ENCODE data around the gene DOLPP1.
A peak's percentile ranks its signal among the peaks of the same experiment; 100 is the strongest.

The DOLPP1 gene

GRCh38 chr9:129139993-129140396 lies 59.1 kb downstream of the DOLPP1 start (continued):
- TF ChIP-seq, protein P1, sequence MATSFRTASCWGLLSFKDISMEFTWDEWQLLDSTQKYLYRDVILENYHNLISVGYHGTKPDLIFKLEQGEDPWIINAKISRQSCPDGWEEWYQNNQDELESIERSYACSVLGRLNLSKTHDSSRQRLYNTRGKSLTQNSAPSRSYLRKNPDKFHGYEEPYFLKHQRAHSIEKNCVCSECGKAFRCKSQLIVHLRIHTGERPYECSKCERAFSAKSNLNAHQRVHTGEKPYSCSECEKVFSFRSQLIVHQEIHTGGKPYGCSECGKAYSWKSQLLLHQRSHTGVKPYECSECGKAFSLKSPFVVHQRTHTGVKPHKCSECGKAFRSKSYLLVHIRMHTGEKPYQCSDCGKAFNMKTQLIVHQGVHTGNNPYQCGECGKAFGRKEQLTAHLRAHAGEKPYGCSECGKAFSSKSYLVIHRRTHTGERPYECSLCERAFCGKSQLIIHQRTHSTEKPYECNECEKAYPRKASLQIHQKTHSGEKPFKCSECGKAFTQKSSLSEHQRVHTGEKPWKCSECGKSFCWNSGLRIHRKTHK (tag by site-specific recombination; IDR thresholded peaks at IDR 0.05), result no peak
- peak; percentile 75 for TF ChIP-seq PRDM6 (tag by site-specific recombination; IDR thresholded peaks at IDR 0.05)
- TF ChIP-seq ZNF121 (tag by site-specific recombination; IDR thresholded peaks at IDR 0.05), result no peak
- TF ChIP-seq ZNF311 (tag by site-specific recombination; IDR thresholded peaks at IDR 0.05; ENCODE audit: borderline replicate concordance), result no peak
- TF ChIP-seq ZNF843 (tag by site-specific recombination; IDR thresholded peaks at IDR 0.05), result peak; percentile 79
- TF ChIP-seq, protein P2, sequence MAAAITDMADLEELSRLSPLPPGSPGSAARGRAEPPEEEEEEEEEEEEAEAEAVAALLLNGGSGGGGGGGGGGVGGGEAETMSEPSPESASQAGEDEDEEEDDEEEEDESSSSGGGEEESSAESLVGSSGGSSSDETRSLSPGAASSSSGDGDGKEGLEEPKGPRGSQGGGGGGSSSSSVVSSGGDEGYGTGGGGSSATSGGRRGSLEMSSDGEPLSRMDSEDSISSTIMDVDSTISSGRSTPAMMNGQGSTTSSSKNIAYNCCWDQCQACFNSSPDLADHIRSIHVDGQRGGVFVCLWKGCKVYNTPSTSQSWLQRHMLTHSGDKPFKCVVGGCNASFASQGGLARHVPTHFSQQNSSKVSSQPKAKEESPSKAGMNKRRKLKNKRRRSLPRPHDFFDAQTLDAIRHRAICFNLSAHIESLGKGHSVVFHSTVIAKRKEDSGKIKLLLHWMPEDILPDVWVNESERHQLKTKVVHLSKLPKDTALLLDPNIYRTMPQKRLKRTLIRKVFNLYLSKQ (tag by site-specific recombination; IDR thresholded peaks at IDR 0.05; ENCODE audit: borderline replicate concordance), result no peak
- TF ChIP-seq, protein P3, sequence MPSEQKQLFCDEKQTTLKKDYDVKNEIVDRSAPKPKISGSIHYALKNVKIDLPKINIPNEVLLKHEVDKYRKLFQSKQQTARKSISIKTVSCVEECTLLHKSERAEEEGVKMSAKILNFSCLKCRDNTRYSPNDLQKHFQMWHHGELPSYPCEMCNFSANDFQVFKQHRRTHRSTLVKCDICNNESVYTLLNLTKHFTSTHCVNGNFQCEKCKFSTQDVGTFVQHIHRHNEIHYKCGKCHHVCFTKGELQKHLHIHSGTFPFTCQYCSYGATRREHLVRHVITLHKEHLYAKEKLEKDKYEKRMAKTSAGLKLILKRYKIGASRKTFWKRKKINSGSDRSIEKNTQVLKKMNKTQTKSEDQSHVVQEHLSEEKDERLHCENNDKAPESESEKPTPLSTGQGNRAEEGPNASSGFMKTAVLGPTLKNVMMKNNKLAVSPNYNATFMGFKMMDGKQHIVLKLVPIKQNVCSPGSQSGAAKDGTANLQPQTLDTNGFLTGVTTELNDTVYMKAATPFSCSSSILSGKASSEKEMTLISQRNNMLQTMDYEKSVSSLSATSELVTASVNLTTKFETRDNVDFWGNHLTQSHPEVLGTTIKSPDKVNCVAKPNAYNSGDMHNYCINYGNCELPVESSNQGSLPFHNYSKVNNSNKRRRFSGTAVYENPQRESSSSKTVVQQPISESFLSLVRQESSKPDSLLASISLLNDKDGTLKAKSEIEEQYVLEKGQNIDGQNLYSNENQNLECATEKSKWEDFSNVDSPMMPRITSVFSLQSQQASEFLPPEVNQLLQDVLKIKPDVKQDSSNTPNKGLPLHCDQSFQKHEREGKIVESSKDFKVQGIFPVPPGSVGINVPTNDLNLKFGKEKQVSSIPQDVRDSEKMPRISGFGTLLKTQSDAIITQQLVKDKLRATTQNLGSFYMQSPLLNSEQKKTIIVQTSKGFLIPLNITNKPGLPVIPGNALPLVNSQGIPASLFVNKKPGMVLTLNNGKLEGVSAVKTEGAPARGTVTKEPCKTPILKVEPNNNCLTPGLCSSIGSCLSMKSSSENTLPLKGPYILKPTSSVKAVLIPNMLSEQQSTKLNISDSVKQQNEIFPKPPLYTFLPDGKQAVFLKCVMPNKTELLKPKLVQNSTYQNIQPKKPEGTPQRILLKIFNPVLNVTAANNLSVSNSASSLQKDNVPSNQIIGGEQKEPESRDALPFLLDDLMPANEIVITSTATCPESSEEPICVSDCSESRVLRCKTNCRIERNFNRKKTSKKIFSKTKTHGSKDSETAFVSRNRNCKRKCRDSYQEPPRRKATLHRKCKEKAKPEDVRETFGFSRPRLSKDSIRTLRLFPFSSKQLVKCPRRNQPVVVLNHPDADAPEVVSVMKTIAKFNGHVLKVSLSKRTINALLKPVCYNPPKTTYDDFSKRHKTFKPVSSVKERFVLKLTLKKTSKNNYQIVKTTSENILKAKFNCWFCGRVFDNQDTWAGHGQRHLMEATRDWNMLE (tag by site-specific recombination; conservative IDR thresholded peaks at IDR 0.05; ENCODE audit: low read depth), result 0 out of 2 replicates have a peak, but pooled peaks have one; percentile 30
- TF ChIP-seq ZNF132 (tag by site-specific recombination; IDR thresholded peaks at IDR 0.05; ENCODE audit: borderline replicate concordance), result no peak
- peak; percentile 88 for TF ChIP-seq ZXDB (tag by site-specific recombination; IDR thresholded peaks at IDR 0.05)
- TF ChIP-seq ZNF37A (tag by site-specific recombination; IDR thresholded peaks at IDR 0.05), result no peak
- peak; percentile 75; the same call in 1 of the 2 replicates for TF ChIP-seq GFI1B (tag by site-specific recombination; IDR thresholded peaks at IDR 0.05)
- TF ChIP-seq ZNF600 (tag by site-specific recombination; IDR thresholded peaks at IDR 0.05), result 0 out of 2 replicates have a peak, but pooled peaks have one; percentile 40
- no peak for TF ChIP-seq ZNF529 (tag by site-specific recombination; IDR thresholded peaks at IDR 0.05; ENCODE audit: insufficient replicate concordance)
- TF ChIP-seq ZNF514 (tag by site-specific recombination; IDR thresholded peaks at IDR 0.05), result no peak
- no peak for TF ChIP-seq ZNF473 (tag by site-specific recombination; IDR thresholded peaks at IDR 0.05)
- 0 out of 2 replicates have a peak, but pooled peaks have one; percentile 25 for TF ChIP-seq ZNF324 (tag by site-specific recombination; IDR thresholded peaks at IDR 0.05)
- peak; percentile 16; the same call in 1 of the 2 replicates for TF ChIP-seq ZBTB6 (tag by site-specific recombination; IDR thresholded peaks at IDR 0.05)
- TF ChIP-seq KLF7 (tag by site-specific recombination; IDR thresholded peaks at IDR 0.05; ENCODE audit: borderline replicate concordance), result peak; percentile 84; the same call in 1 of the 2 replicates
- peak; percentile 76; the same call in 1 of the 2 replicates for TF ChIP-seq KLF16 (tag by site-specific recombination; IDR thresholded peaks at IDR 0.05)
- peak; percentile 26; the same call in 1 of the 2 replicates for TF ChIP-seq ZNF654 (tag by site-specific recombination; IDR thresholded peaks at IDR 0.05; ENCODE audit: low read depth)
- no peak for TF ChIP-seq ZFP3 (tag by site-specific recombination; IDR thresholded peaks at IDR 0.05; ENCODE audit: low read depth)
- TF ChIP-seq, protein P4, sequence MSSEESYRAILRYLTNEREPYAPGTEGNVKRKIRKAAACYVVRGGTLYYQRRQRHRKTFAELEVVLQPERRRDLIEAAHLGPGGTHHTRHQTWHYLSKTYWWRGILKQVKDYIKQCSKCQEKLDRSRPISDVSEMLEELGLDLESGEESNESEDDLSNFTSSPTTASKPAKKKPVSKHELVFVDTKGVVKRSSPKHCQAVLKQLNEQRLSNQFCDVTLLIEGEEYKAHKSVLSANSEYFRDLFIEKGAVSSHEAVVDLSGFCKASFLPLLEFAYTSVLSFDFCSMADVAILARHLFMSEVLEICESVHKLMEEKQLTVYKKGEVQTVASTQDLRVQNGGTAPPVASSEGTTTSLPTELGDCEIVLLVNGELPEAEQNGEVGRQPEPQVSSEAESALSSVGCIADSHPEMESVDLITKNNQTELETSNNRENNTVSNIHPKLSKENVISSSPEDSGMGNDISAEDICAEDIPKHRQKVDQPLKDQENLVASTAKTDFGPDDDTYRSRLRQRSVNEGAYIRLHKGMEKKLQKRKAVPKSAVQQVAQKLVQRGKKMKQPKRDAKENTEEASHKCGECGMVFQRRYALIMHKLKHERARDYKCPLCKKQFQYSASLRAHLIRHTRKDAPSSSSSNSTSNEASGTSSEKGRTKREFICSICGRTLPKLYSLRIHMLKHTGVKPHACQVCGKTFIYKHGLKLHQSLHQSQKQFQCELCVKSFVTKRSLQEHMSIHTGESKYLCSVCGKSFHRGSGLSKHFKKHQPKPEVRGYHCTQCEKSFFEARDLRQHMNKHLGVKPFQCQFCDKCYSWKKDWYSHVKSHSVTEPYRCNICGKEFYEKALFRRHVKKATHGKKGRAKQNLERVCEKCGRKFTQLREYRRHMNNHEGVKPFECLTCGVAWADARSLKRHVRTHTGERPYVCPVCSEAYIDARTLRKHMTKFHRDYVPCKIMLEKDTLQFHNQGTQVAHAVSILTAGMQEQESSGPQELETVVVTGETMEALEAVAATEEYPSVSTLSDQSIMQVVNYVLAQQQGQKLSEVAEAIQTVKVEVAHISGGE (tag by site-specific recombination; conservative IDR thresholded peaks at IDR 0.05; ENCODE audit: low read depth), result peak; percentile 94
- TF ChIP-seq ZEB2 (tag by site-specific recombination; IDR thresholded peaks at IDR 0.05), result peak; percentile 95
- TF ChIP-seq ZNF76 (tag by site-specific recombination; IDR thresholded peaks at IDR 0.05; ENCODE audit: borderline replicate concordance, low read depth), result peak; percentile 63; the same call in 1 of the 2 replicates

All from HEK293 (cell line).